Fibroblast of villous mesenchyme (primary cell): ENCODE measurements around the gene PACSIN2. TPM values are rescaled to one million over a fixed set of nuclear protein-coding genes. Genes with fewer than 3 reads are reported as not detected.

Source experiments
- DNase-seq: peaks from one replicate; pipeline ENCODE4 v3.0.0-alpha.2; 2010; ENCODE audit warnings: low read depth
- H3K4me3 ChIP-seq: 2 replicates; pipeline ENCODE4 v1.5.1; 2011; ENCODE audit warnings: low read depth, mild to moderate bottlenecking, low read length
- total RNA-seq: library from RNA; depleted of rRNA; stranded (reverse); fragments of >200 nt; gene quantifications from 2 replicates; pipeline ENCODE4 v1.2.3, GENCODE V29; 2012
- TF ChIP-seq, protein P1 (sequence below): IDR thresholded peaks from 2 replicates; pipeline ENCODE4 v1.5.1; 2012; ENCODE audit warnings: low read depth, mild to moderate bottlenecking, low read length; ENCODE audit not compliant: insufficient read depth

PACSIN2 gene
- total RNA-seq, 1 donor = 53.1 TPM

GRCh38 chr22:42944409-42944808 is 70.5 kb downstream of the PACSIN2 start:
- DNase-seq = no peak
- no peak overlapping the region for H3K4me3 ChIP-seq
- TF ChIP-seq, protein P1, sequence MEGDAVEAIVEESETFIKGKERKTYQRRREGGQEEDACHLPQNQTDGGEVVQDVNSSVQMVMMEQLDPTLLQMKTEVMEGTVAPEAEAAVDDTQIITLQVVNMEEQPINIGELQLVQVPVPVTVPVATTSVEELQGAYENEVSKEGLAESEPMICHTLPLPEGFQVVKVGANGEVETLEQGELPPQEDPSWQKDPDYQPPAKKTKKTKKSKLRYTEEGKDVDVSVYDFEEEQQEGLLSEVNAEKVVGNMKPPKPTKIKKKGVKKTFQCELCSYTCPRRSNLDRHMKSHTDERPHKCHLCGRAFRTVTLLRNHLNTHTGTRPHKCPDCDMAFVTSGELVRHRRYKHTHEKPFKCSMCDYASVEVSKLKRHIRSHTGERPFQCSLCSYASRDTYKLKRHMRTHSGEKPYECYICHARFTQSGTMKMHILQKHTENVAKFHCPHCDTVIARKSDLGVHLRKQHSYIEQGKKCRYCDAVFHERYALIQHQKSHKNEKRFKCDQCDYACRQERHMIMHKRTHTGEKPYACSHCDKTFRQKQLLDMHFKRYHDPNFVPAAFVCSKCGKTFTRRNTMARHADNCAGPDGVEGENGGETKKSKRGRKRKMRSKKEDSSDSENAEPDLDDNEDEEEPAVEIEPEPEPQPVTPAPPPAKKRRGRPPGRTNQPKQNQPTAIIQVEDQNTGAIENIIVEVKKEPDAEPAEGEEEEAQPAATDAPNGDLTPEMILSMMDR = no peak

- TF ChIP-seq, protein P1 = no peak
- no peak overlapping the region for H3K4me3 ChIP-seq
- no peak for DNase-seq
Measured at GRCh38 chr22:42943981-42944380, 71.0 kb downstream of the PACSIN2 start.

DNA sequence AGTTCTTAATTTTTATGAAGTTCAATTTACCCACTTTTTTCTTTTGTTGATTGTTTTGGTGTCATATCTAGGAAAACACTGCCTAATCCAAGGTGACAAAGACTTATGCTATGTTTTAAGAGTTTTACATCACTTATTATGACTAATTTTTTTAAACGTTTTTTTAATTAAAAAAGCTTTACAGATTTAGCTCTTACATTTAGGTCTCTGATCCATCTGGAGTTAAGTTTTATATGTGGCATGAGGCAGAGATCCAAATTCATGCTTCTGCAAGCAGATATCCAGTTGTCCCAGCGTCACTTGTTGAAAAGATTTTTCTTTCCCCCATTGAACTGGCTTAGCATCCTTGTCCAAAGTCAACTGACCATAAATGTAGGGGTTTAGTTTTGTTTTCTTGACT is 72.6 kb downstream of the PACSIN2 start:
- TF ChIP-seq, protein P1 = no peak
- no peak for DNase-seq
- no peak overlapping the region for H3K4me3 ChIP-seq

- TF ChIP-seq, protein P1 = no peak
- peak; percentile 84 for DNase-seq
- no peak overlapping the region for H3K4me3 ChIP-seq
Measured at GRCh38 chr22:42939941-42940653, 74.9 kb downstream of the PACSIN2 start.

DNA sequence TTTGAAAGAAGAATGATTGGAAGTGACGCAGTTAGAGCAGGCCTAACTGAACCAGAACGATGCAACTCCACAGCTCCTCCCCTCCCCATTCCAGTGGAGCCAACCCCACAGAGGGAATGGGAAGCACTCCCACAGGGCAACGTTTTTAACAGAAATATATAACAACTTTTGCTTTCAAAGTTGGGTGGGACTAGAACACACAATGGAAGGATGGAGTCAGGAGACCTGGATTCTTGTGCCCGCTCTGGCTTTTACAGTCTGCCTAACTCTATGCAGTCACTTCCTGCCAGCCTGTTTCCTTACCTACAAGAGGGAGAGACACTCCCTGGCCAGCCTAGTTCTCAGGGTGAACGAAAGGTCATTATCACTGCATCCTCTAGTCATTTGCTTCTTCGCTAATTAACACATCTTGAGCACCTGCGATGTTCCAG is 75.5 kb downstream of the PACSIN2 start:
- DNase-seq = no peak
- TF ChIP-seq, protein P1 = no peak
- no peak overlapping the region for H3K4me3 ChIP-seq

DNA sequence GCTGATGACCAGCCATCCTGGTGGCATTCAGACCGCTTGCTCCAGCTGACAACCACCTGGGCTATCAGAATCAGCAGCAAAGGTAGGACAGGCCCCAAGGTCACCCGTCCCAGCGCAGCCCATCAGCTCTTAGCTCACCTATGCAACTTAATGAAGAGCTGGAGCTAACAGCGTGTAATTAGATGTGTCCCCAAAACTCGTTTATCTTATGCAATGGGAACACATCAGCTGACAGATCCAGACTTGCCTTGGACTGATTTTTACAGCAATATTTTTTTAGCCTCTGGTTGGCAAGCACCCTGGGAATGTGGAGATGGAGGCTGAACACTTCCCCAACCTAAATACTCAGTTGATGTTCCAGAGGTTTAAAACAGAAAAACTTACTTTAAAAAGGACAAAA is 76.0 kb downstream of the PACSIN2 start:
- no peak for DNase-seq
- TF ChIP-seq, protein P1 = no peak
- H3K4me3 ChIP-seq = no peak overlapping the region

DNA sequence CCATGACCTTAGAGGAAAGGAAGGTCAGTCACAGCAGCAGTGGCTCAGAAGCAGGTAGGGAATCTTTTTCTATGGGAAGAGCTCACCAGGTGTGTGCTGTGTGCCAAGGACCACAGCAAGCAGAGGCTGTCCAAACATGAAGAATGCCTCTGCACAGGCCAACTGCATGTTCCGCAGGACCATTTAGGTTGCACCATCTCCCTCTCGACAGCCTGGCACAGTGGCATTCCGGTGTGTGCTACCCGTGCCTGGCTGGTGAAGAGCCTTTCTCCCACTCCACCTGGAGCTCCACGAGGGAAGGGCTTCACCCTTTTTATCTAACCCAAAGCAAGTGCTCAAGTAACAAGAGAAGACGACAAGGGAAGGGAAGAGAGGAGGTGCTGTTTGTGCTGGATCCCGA is 76.5 kb downstream of the PACSIN2 start:
- TF ChIP-seq, protein P1 = no peak
- DNase-seq = no peak
- H3K4me3 ChIP-seq = no peak overlapping the region
